Transverse colon (tissue), 4 donors: Measurements from ENCODE around the gene PLXNA2. TPM values are rescaled to one million over a fixed set of nuclear protein-coding genes. Genes with fewer than 3 reads are reported as not detected.

Source experiments
- DNase-seq: peaks from one replicate; pipeline ENCODE4 v3.0.0-alpha.2; 2019
- H3K27ac ChIP-seq, 4 donors: fragments of 200-600 bp; sonication (generic); 2 replicates each; pipeline ENCODE4 v1.5.1; 2016 to 2018; ENCODE audit warnings: inconsistent platforms in 4 of 4
- H3K27me3 ChIP-seq: fragments of 200-600 bp; sonication (generic); 2 replicates; pipeline ENCODE4 v1.5.1; 2017; ENCODE audit warnings: inconsistent platforms
- H3K36me3 ChIP-seq, 4 donors: fragments of 200-600 bp; sonication (generic); 2 replicates each; pipeline ENCODE4 v1.5.1; 2017 to 2019; ENCODE audit warnings: inconsistent platforms in 4 of 4
- H3K4me1 ChIP-seq, 4 donors: fragments of 200-600 bp; sonication (generic); 2 replicates each; pipeline ENCODE4 v1.5.1; 2017 to 2020; ENCODE audit warnings: inconsistent platforms in 4 of 4
- H3K4me3 ChIP-seq, 4 donors: fragments of 200-600 bp; sonication (generic); 1 replicate in 1 of 4; 2 replicates in 3 of 4; pipeline versions ENCODE4 v1.5.1 to v1.6.1; 2017 to 2019; ENCODE audit warnings: inconsistent platforms in 4 of 4
- H3K9me3 ChIP-seq, 2 donors: fragments of 200-600 bp; sonication (generic); 2 replicates each; pipeline ENCODE4 v1.5.1; 2017 to 2019; ENCODE audit warnings: inconsistent platforms in 2 of 2
- EP300 ChIP-seq: sonication (generic); formaldehyde crosslinking; IDR thresholded peaks from one replicate; pipeline ENCODE4 v1.6.1; 2017; ENCODE audit warnings: antibody characterized with exemption, low read depth
- POLR2A ChIP-seq: fragments of 450-650 bp; IDR thresholded peaks from one replicate; pipeline ENCODE4 v1.6.1; 2016; ENCODE audit warnings: antibody characterized with exemption, mild to moderate bottlenecking, moderate library complexity
- POLR2AphosphoS5 ChIP-seq, 3 donors: sonication (generic); formaldehyde crosslinking; IDR thresholded peaks; one replicate each; pipeline ENCODE4 v1.6.1; 2016; ENCODE audit warnings: antibody characterized with exemption in 3 of 3
- WGBS, 2 donors: methylation state at CpG; one replicate each; pipeline ENCODE4 v1.1.5; 2018; ENCODE audit warnings: low coverage in 1 of 2; 5-methylcytosine and 5-hydroxymethylcytosine counted together
- in situ Hi-C, 4 donors: fragments of 200-750 bp; cut with MboI; loops; one replicate each; pipeline versions ENCODE4 v1.15.0 to v1.15.1; 2017; ENCODE audit warnings: low sequenced_read_pairs in 3 of 4, low pct_ligation_motif_present in 1 of 4, low pct_unique_long_range_greater_than_20kb in 1 of 4
- intact Hi-C: fragments of 100-400 bp; cut with DNase I; formaldehyde crosslinking; loops from one replicate; pipeline ENCODE4 v1.15.1; 2023; ENCODE audit warnings: low total_unique reads
- total RNA-seq, 4 donors: library from RNA; depleted of rRNA; stranded (reverse); fragments of >200 nt; gene quantifications; one replicate each; pipeline ENCODE4 v1.1.0, GENCODE V29; 2016
- TF ChIP-seq, protein P1 (sequence below), 5 experiments: fragments of 200-600 bp in 3 of 5; fragments of 450-650 bp in 2 of 5; sonication (generic) in 3 of 5; IDR thresholded peaks; 1 replicate in 2 of 5; 2 replicates in 3 of 5; pipeline ENCODE4 v1.5.1; 2016 to 2017; ENCODE audit warnings: antibody characterized with exemption in 5 of 5, inconsistent platforms in 3 of 5, mild to moderate bottlenecking in 2 of 5, moderate library complexity in 1 of 5

Gene PLXNA2
- total RNA-seq, 4 donors from 2014 or later = 77.4 to 140 (median 85.5) TPM

GRCh38 chr1:208006258-208006920 is 237.8 kb downstream of the PLXNA2 start:
- no peaks in the 10 kb centered on the region for H3K4me1 ChIP-seq
- in situ Hi-C loops = no loop called here
- 81 to 100% methylated on average over 2 of the region's 2 CpGs for WGBS, 2 donors

GRCh38 chr1:208004851-208005250 is 239.3 kb downstream of the PLXNA2 start:
- in situ Hi-C loops (no loop called here), intact Hi-C loops (loop anchor here (10.0 kb wide), 1 partner anchor 1020 kb away; no protein-coding TSS in a partner anchor)
- Histone ChIP-seq H3K4me3 (no peak overlapping the region), H3K27me3 (no peaks in the 10 kb centered on the region), H3K9me3 (no peaks in the 10 kb centered on the region), H3K36me3 (no peaks in the 10 kb centered on the region), H3K4me1 (no peaks in the 10 kb centered on the region), H3K27ac (no peak overlapping the region)
- 57 to 75% methylated on average over 3 of the region's 3 CpGs for WGBS, 2 donors
- no peak for DNase-seq
- no peak for TF ChIP-seq POLR2AphosphoS5 (IDR thresholded peaks at IDR 0.05)
- no peak for TF ChIP-seq POLR2A
- no peak for TF ChIP-seq EP300
- TF ChIP-seq, protein P1, sequence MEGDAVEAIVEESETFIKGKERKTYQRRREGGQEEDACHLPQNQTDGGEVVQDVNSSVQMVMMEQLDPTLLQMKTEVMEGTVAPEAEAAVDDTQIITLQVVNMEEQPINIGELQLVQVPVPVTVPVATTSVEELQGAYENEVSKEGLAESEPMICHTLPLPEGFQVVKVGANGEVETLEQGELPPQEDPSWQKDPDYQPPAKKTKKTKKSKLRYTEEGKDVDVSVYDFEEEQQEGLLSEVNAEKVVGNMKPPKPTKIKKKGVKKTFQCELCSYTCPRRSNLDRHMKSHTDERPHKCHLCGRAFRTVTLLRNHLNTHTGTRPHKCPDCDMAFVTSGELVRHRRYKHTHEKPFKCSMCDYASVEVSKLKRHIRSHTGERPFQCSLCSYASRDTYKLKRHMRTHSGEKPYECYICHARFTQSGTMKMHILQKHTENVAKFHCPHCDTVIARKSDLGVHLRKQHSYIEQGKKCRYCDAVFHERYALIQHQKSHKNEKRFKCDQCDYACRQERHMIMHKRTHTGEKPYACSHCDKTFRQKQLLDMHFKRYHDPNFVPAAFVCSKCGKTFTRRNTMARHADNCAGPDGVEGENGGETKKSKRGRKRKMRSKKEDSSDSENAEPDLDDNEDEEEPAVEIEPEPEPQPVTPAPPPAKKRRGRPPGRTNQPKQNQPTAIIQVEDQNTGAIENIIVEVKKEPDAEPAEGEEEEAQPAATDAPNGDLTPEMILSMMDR (IDR thresholded peaks at IDR 0.05) = no peak

More at GRCh38 chr1:208006258-208006920, 237.8 kb downstream of the PLXNA2 start:
- Histone ChIP-seq H3K27ac (no peak overlapping the region), H3K4me3 (no peak overlapping the region), H3K27me3 (no peaks in the 10 kb centered on the region), H3K9me3 (no peaks in the 10 kb centered on the region), H3K36me3 (no peaks in the 10 kb centered on the region)
- TF ChIP-seq, protein P1 (IDR thresholded peaks at IDR 0.05) = no peak
- TF ChIP-seq POLR2A (no peak), EP300 (no peak), POLR2AphosphoS5 (IDR thresholded peaks at IDR 0.05) (no peak)
- no peak for DNase-seq
- intact Hi-C loops = loop anchor here (10.0 kb wide), 1 partner anchor 1018 kb away; no protein-coding TSS in a partner anchor

GRCh38 chr1:208003241-208003640 is 240.9 kb downstream of the PLXNA2 start:
- 85% methylated on average over 7 of the region's 7 CpGs; no CpG with 5 or more reads in 1 of the 2 donors for WGBS, 2 donors
- no peaks in the 10 kb centered on the region for H3K27me3 ChIP-seq
- TF ChIP-seq EP300 (no peak), POLR2AphosphoS5 (IDR thresholded peaks at IDR 0.05) (no peak), POLR2A (no peak)
- TF ChIP-seq, protein P1 (IDR thresholded peaks at IDR 0.05) = no peak
- no peak for DNase-seq
- intact Hi-C loops (loop anchor here (10.0 kb wide), 1 partner anchor 1022 kb away; no protein-coding TSS in a partner anchor), in situ Hi-C loops (no loop called here)
- no peak overlapping the region for H3K27ac ChIP-seq
- no peaks in the 10 kb centered on the region for H3K4me1 ChIP-seq
- no peaks in the 10 kb centered on the region for H3K36me3 ChIP-seq
- H3K4me3 ChIP-seq = no peak overlapping the region
- no peaks in the 10 kb centered on the region for H3K9me3 ChIP-seq

DNA sequence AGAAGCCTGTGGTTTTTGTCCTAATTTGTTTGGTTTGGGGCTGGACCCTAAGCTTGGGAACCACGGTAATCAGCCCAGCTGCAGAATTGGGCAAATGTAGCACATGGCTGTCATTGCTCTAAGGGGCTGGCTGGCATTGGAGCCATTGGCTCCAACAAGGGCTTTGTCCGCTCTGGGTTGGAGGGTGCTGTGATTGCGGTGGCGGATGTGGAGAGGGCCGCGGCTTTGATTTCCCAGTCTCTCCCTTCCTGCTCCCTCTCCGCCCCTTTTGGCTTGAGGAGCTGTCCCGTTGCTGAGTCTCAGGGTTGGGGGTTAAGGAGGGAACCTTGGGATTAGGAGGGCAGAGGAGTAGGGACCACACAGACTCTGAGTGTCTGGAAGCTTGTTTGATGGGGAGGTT is 241.5 kb downstream of the PLXNA2 start:
- H3K27ac ChIP-seq = no peak overlapping the region
- no peak for DNase-seq
- intact Hi-C loops (loop anchor here (10.0 kb wide), 1 partner anchor 1022 kb away; no protein-coding TSS in a partner anchor), in situ Hi-C loops (no loop called here)
- TF ChIP-seq, protein P1 (IDR thresholded peaks at IDR 0.05) = no peak
- no peak for TF ChIP-seq POLR2A
- TF ChIP-seq EP300 = no peak
- TF ChIP-seq POLR2AphosphoS5 (IDR thresholded peaks at IDR 0.05) = no peak
- 89% methylated on average over 8 of the region's 8 CpGs; no CpG with 5 or more reads in 1 of the 2 donors for WGBS, 2 donors
- peaks cover 0 to under 1% (median 0%) of the 10 kb centered on the region in 4 donors for H3K4me1 ChIP-seq
- H3K9me3 ChIP-seq = no peaks in the 10 kb centered on the region
- no peak overlapping the region for H3K4me3 ChIP-seq
- no peaks in the 10 kb centered on the region for H3K36me3 ChIP-seq
- H3K27me3 ChIP-seq = no peaks in the 10 kb centered on the region
